ENCODE results near the gene PIGQ.

Gene PIGQ

GRCh38 chr16:565419-566330 lies 4.1 kb upstream of the PIGQ start:
- Histone ChIP-seq H3K4me3 (ENCODE audit: severe bottlenecking) (no peak overlapping the region), H3K9me3 (ENCODE audit: severe bottlenecking) (no peaks in the 10 kb centered on the region), H3K36me3 (ENCODE audit: low read depth) (no peaks in the 10 kb centered on the region), H3K27me3 (ENCODE audit: insufficient read depth, poor library complexity, severe bottlenecking) (peaks cover 17% of the 10 kb centered on the region), H3K27ac (ENCODE audit: poor library complexity, severe bottlenecking) (no peak overlapping the region), H3K4me1 (ENCODE audit: insufficient read depth, poor library complexity, severe bottlenecking) (peaks cover 11% of the 10 kb centered on the region)
- ATAC-seq (ENCODE audit: low read depth) (no peak), DNase-seq (ENCODE audit: low spot score) (no peak)
- TF ChIP-seq CTCF (IDR thresholded peaks at IDR 0.05; ENCODE audit: poor library complexity, severe bottlenecking): no peak

GRCh38 chr16:566475-567372 lies 3.0 kb upstream of the PIGQ start, which contains the start of gene NHLRC4:
TSS of gene NHLRC4 (plus strand) at chr16:567005. CDS start at chr16:568048, 1,043 bp downstream.
- no peaks in the 10 kb centered on the region for H3K9me3 ChIP-seq (ENCODE audit: severe bottlenecking)
- no peaks in the 10 kb centered on the region for H3K36me3 ChIP-seq (ENCODE audit: low read depth)
- peaks cover 6% of the 10 kb centered on the region for H3K27me3 ChIP-seq (ENCODE audit: insufficient read depth, poor library complexity, severe bottlenecking)
- H3K4me3 ChIP-seq (ENCODE audit: severe bottlenecking): no peak within 1 kb of the TSS
- H3K27ac ChIP-seq (ENCODE audit: poor library complexity, severe bottlenecking): no peak within 1 kb of the TSS
- TF ChIP-seq CTCF (IDR thresholded peaks at IDR 0.05; ENCODE audit: poor library complexity, severe bottlenecking): no peak
- ATAC-seq (ENCODE audit: low read depth) (peak; percentile 13; the same call in 2 of the 3 replicates), DNase-seq (ENCODE audit: low spot score) (no peak)
- H3K4me1 ChIP-seq (ENCODE audit: insufficient read depth, poor library complexity, severe bottlenecking): peaks cover 11% of the 10 kb centered on the region

- no peak for TF ChIP-seq CTCF (IDR thresholded peaks at IDR 0.05; ENCODE audit: poor library complexity, severe bottlenecking)
- no peaks in the 10 kb centered on the region for H3K27me3 ChIP-seq (ENCODE audit: insufficient read depth, poor library complexity, severe bottlenecking)
- DNase-seq (ENCODE audit: low spot score) (no peak), ATAC-seq (ENCODE audit: low read depth) (no peak)
- H3K36me3 ChIP-seq (ENCODE audit: low read depth): no peaks in the 10 kb centered on the region
- no peaks in the 10 kb centered on the region for H3K9me3 ChIP-seq (ENCODE audit: severe bottlenecking)
- H3K4me3 ChIP-seq (ENCODE audit: severe bottlenecking): no peak overlapping the region
- no peak overlapping the region for H3K27ac ChIP-seq (ENCODE audit: poor library complexity, severe bottlenecking)
- H3K4me1 ChIP-seq (ENCODE audit: insufficient read depth, poor library complexity, severe bottlenecking): peaks cover 11% of the 10 kb centered on the region
Measured at GRCh38 chr16:567373-568256, 2.2 kb upstream of the PIGQ start.

GRCh38 chr16:568401-569258 lies 1.1 kb upstream of the PIGQ start:
- Histone ChIP-seq H3K27ac (ENCODE audit: poor library complexity, severe bottlenecking) (peak overlapping the region; percentile 49), H3K36me3 (ENCODE audit: low read depth) (no peaks in the 10 kb centered on the region), H3K4me1 (ENCODE audit: insufficient read depth, poor library complexity, severe bottlenecking) (peaks cover 11% of the 10 kb centered on the region), H3K9me3 (ENCODE audit: severe bottlenecking) (no peaks in the 10 kb centered on the region), H3K27me3 (ENCODE audit: insufficient read depth, poor library complexity, severe bottlenecking) (no peaks in the 10 kb centered on the region), H3K4me3 (ENCODE audit: severe bottlenecking) (peak overlapping the region; percentile 98)
- peak; percentile 37 for ATAC-seq (ENCODE audit: low read depth)
- no peak for TF ChIP-seq CTCF (IDR thresholded peaks at IDR 0.05; ENCODE audit: poor library complexity, severe bottlenecking)
- no peak for DNase-seq (ENCODE audit: low spot score)
